Measurements from ENCODE around the gene KLHL42.

KLHL42 gene

GRCh38 chr12:27780612-27781408 lies 777 bp downstream of the KLHL42 start:
- no peak for DNase-seq (ENCODE audit: low read depth in 2 of 2)

GRCh38 chr12:27781680-27782079 lies 1.6 kb downstream of the KLHL42 start:
- no peak for DNase-seq (ENCODE audit: low read depth in 2 of 2)

GRCh38 chr12:27782481-27782880 lies 2.4 kb downstream of the KLHL42 start:
- DNase-seq (ENCODE audit: low read depth in 2 of 2): no peak

GRCh38 chr12:27785882-27786570 lies 6.0 kb downstream of the KLHL42 start:
- DNase-seq (ENCODE audit: low read depth in 2 of 2): no peak

- DNase-seq (ENCODE audit: low read depth in 2 of 2): no peak
Measured at GRCh38 chr12:27787559-27787958, 7.5 kb downstream of the KLHL42 start.

GRCh38 chr12:27790179-27790578 lies 10.1 kb downstream of the KLHL42 start:
- no peak for DNase-seq (ENCODE audit: low read depth in 2 of 2)

- no peak for DNase-seq (ENCODE audit: low read depth in 2 of 2)
Measured at GRCh38 chr12:27794818-27795584, 15.0 kb downstream of the KLHL42 start.

GRCh38 chr12:27796128-27796527 lies 16.1 kb downstream of the KLHL42 start:
- no peak for DNase-seq (ENCODE audit: low read depth in 2 of 2)

GRCh38 chr12:27797301-27798025 lies 17.4 kb downstream of the KLHL42 start:
- DNase-seq (ENCODE audit: low read depth in 2 of 2): no peak

GRCh38 chr12:27800819-27801218 lies 20.8 kb downstream of the KLHL42 start:
- DNase-seq (ENCODE audit: low read depth in 2 of 2): no peak

GRCh38 chr12:27801630-27802029 lies 21.6 kb downstream of the KLHL42 start:
- no peak for DNase-seq (ENCODE audit: low read depth in 2 of 2)

GRCh38 chr12:27802511-27802910 lies 22.5 kb downstream of the KLHL42 start:
- DNase-seq (ENCODE audit: low read depth in 2 of 2): no peak

- DNase-seq (ENCODE audit: low read depth in 2 of 2): no peak
Measured at GRCh38 chr12:27802936-27803335, 22.9 kb downstream of the KLHL42 start.

GRCh38 chr12:27805238-27805637 lies 25.2 kb downstream of the KLHL42 start:
- no peak for DNase-seq (ENCODE audit: low read depth in 2 of 2)

- no peak for DNase-seq (ENCODE audit: low read depth in 2 of 2)
Measured at GRCh38 chr12:27806259-27806658, 26.2 kb downstream of the KLHL42 start.

- no peak for DNase-seq (ENCODE audit: low read depth in 2 of 2)
Measured at GRCh38 chr12:27807063-27807703, 27.1 kb downstream of the KLHL42 start.

GRCh38 chr12:27808841-27809240 lies 28.8 kb downstream of the KLHL42 start:
- DNase-seq (ENCODE audit: low read depth in 2 of 2): no peak

GRCh38 chr12:27810756-27811155 lies 30.7 kb downstream of the KLHL42 start:
- no peak for DNase-seq (ENCODE audit: low read depth in 2 of 2)

GRCh38 chr12:27812502-27812901 lies 32.5 kb downstream of the KLHL42 start:
- no peak for DNase-seq (ENCODE audit: low read depth in 2 of 2)

- no peak for DNase-seq (ENCODE audit: low read depth in 2 of 2)
Measured at GRCh38 chr12:27814411-27814810, 34.4 kb downstream of the KLHL42 start.

- DNase-seq (ENCODE audit: low read depth in 2 of 2): no peak
Measured at GRCh38 chr12:27814851-27815591, 35.0 kb downstream of the KLHL42 start.
